H9 (cell line): ENCODE data around the gene SPIN1. TPM values are rescaled to one million over a fixed set of nuclear protein-coding genes. Genes with fewer than 3 reads are reported as not detected.

ENCODE experiments used
- DNase-seq: peaks from one replicate; pipeline ENCODE4 v3.0.0-alpha.2; 2017
- H2AFZ ChIP-seq: one replicate; pipeline ENCODE4 v1.6.1; 2013; ENCODE audit warnings: mild to moderate bottlenecking, low read length, control low read depth, moderate library complexity
- H2AK5ac ChIP-seq: 2 replicates; pipeline ENCODE4 v1.6.1; 2013; ENCODE audit warnings: low read length, control low read depth, mixed read lengths; ENCODE audit not compliant: insufficient read length
- H2BK120ac ChIP-seq: one replicate; pipeline ENCODE4 v1.6.1; 2013; ENCODE audit warnings: low read depth, mild to moderate bottlenecking, low read length, control low read depth, inconsistent platforms; ENCODE audit not compliant: poor library complexity, severe bottlenecking
- H2BK12ac ChIP-seq: 2 replicates; pipeline ENCODE4 v1.6.1; 2013; ENCODE audit warnings: low read length, control low read depth, mixed read lengths, low read depth; ENCODE audit not compliant: insufficient read length
- H2BK15ac ChIP-seq: 2 replicates; pipeline ENCODE4 v1.6.1; 2013; ENCODE audit warnings: low read depth, low read length, control low read depth
- H2BK20ac ChIP-seq: one replicate; pipeline ENCODE4 v1.6.1; 2013; ENCODE audit warnings: low read depth, mild to moderate bottlenecking, low read length, control low read depth, inconsistent platforms; ENCODE audit not compliant: poor library complexity, severe bottlenecking
- H2BK5ac ChIP-seq: 2 replicates; pipeline ENCODE4 v1.6.1; 2013; ENCODE audit warnings: low read length, control low read depth, mixed read lengths; ENCODE audit not compliant: insufficient read length
- H3K14ac ChIP-seq: 2 replicates; pipeline ENCODE4 v1.6.1; 2013; ENCODE audit warnings: low read length, control low read depth; ENCODE audit not compliant: insufficient read depth
- H3K18ac ChIP-seq: 2 replicates; pipeline ENCODE4 v1.6.1; 2013; ENCODE audit warnings: low read depth, mild to moderate bottlenecking, mixed read lengths, low read length, control low read depth; ENCODE audit not compliant: insufficient read length
- H3K23ac ChIP-seq: 2 replicates; pipeline ENCODE4 v1.6.1; 2013; ENCODE audit warnings: low read length, control low read depth, mixed read lengths, low read depth; ENCODE audit not compliant: insufficient read length
- H3K23me2 ChIP-seq: 2 replicates; pipeline ENCODE4 v1.6.1; 2013; ENCODE audit warnings: low read depth, mild to moderate bottlenecking, mixed read lengths, low read length, control low read depth; ENCODE audit not compliant: insufficient read length, poor library complexity, severe bottlenecking
- H3K27ac ChIP-seq: 2 replicates; pipeline ENCODE4 v1.5.1; 2013; ENCODE audit warnings: low read length, control low read depth, mixed read lengths, low read depth; ENCODE audit not compliant: insufficient read length
- H3K27me3 ChIP-seq: 2 replicates; pipeline ENCODE4 v1.6.1; 2013; ENCODE audit warnings: low read length, control low read depth, inconsistent platforms; ENCODE audit not compliant: insufficient read depth
- H3K4ac ChIP-seq: 2 replicates; pipeline ENCODE4 v1.6.1; 2013; ENCODE audit warnings: low read depth, mild to moderate bottlenecking, control low read depth, inconsistent platforms, low read length, moderate library complexity
- H3K4me1 ChIP-seq: 2 replicates; pipeline ENCODE4 v1.6.1; 2013; ENCODE audit warnings: low read length, control low read depth, inconsistent platforms; ENCODE audit not compliant: insufficient read depth
- H3K4me2 ChIP-seq: 2 replicates; pipeline ENCODE4 v1.6.1; 2013; ENCODE audit warnings: low read length, control low read depth, mixed read lengths; ENCODE audit not compliant: insufficient read length, insufficient read depth
- H3K56ac ChIP-seq: 2 replicates; pipeline ENCODE4 v1.6.1; 2013; ENCODE audit warnings: low read depth, mild to moderate bottlenecking, mixed read lengths, low read length, control low read depth; ENCODE audit not compliant: insufficient read length
- H3K79me1 ChIP-seq: 2 replicates; pipeline ENCODE4 v1.6.1; 2013; ENCODE audit warnings: low read depth, mild to moderate bottlenecking, moderate library complexity, low read length, control low read depth, inconsistent platforms; ENCODE audit not compliant: insufficient read depth, poor library complexity, severe bottlenecking
- H3K79me2 ChIP-seq: 2 replicates; pipeline ENCODE4 v1.6.1; 2013; ENCODE audit warnings: low read length, control low read depth, inconsistent platforms; ENCODE audit not compliant: insufficient read depth
- H3K9ac ChIP-seq: 2 replicates; pipeline ENCODE4 v1.6.1; 2013; ENCODE audit warnings: low read length, control low read depth, mixed read lengths; ENCODE audit not compliant: insufficient read length; ENCODE audit errors: extremely low read depth
- H3K9me3 ChIP-seq: one replicate; pipeline ENCODE4 v1.6.1; 2013; ENCODE audit warnings: low read depth, low read length, inconsistent platforms; ENCODE audit not compliant: control insufficient read depth
- H3T11ph ChIP-seq: one replicate; pipeline ENCODE4 v1.6.1; 2013; ENCODE audit warnings: mild to moderate bottlenecking, low read length, control low read depth, inconsistent platforms
- H4K20me1 ChIP-seq: one replicate; pipeline ENCODE4 v1.6.1; 2013; ENCODE audit not compliant: control insufficient read depth, insufficient read length, insufficient read depth
- H4K5ac ChIP-seq: 2 replicates; pipeline ENCODE4 v1.6.1; 2013; ENCODE audit warnings: low read depth, mild to moderate bottlenecking, mixed read lengths, low read length, control low read depth; ENCODE audit not compliant: insufficient read length
- H4K8ac ChIP-seq: replicated peaks from 2 replicates; pipeline ENCODE4 v1.6.1; 2013; ENCODE audit warnings: low read length, control low read depth, mixed read lengths, low read depth; ENCODE audit not compliant: insufficient read length
- H4K91ac ChIP-seq: 2 replicates; pipeline ENCODE4 v1.6.1; 2013; ENCODE audit warnings: low read depth, mild to moderate bottlenecking, moderate library complexity, mixed read lengths, low read length, control low read depth; ENCODE audit not compliant: insufficient read length
- H3K27ac Mint-ChIP-seq, 3 experiments: 2 replicates in 2 of 3; 3 replicates in 1 of 3; pipeline ENCODE4 v1.8.0; 2020 to 2021; ENCODE audit warnings: mixed read lengths in 3 of 3, mild to moderate bottlenecking in 1 of 3, moderate library complexity in 1 of 3
- H3K27me3 Mint-ChIP-seq: 2 replicates; pipeline ENCODE4 v1.8.0; 2021; ENCODE audit warnings: low read depth, mild to moderate bottlenecking, moderate library complexity, mixed read lengths
- H3K36me3 Mint-ChIP-seq, 3 experiments: 2 replicates in 2 of 3; 3 replicates in 1 of 3; pipeline ENCODE4 v1.8.0; 2020 to 2021; ENCODE audit warnings: low read depth in 3 of 3, mixed read lengths in 3 of 3; ENCODE audit not compliant: insufficient read depth in 1 of 3
- H3K4me1 Mint-ChIP-seq, 2 experiments: 2 replicates each; pipeline ENCODE4 v1.8.0; 2020; ENCODE audit warnings: mixed read lengths in 2 of 2
- H3K4me3 Mint-ChIP-seq, 2 experiments: 2 replicates in 1 of 2; 3 replicates in 1 of 2; pipeline ENCODE4 v1.8.0; 2020 to 2021; ENCODE audit warnings: mild to moderate bottlenecking in 2 of 2, mixed read lengths in 2 of 2, moderate library complexity in 1 of 2
- H3K9me3 Mint-ChIP-seq, 2 experiments: 2 replicates in 1 of 2; 3 replicates in 1 of 2; pipeline ENCODE4 v1.8.0; 2020; ENCODE audit warnings: mild to moderate bottlenecking in 2 of 2, mixed read lengths in 2 of 2, moderate library complexity in 1 of 2
- CTCF ChIP-seq: fragments of 200-600 bp; sonication (generic); conservative IDR thresholded peaks from 3 replicates; pipeline ENCODE4 v1.8.0; 2021; ENCODE audit warnings: antibody characterized with exemption, mild to moderate bottlenecking
- WGBS: extraction: QIAGEN DNeasy Blood & Tissue Kit; methylation state at CpG from one replicate; pipeline ENCODE4 v1.1.7; 2013; ENCODE audit warnings: missing lambda C conversion rate, low lambda C conversion rate, mixed read lengths; ENCODE audit not compliant: insufficient read length; ENCODE audit errors: extremely low coverage; 5-methylcytosine and 5-hydroxymethylcytosine counted together
- total RNA-seq: library from RNA; stranded (reverse); gene quantifications from 2 replicates; pipeline ENCODE4 v1.2.1, GENCODE V29; 2021

The SPIN1 gene
- total RNA-seq, 1 experiment from 2014 or later, result 136 TPM

- Histone ChIP-seq H2BK20ac (no peak overlapping the region), H4K5ac (no peak overlapping the region), H2AFZ (no peak overlapping the region), H3K27ac (no peak overlapping the region), H2AK5ac (no peak overlapping the region), H3K9me3 (no peaks in the 10 kb centered on the region), H3K9ac (no peak overlapping the region), H3K23me2 (no peaks in the 10 kb centered on the region), H4K8ac (no peak overlapping the region), H4K20me1 (no peaks in the 10 kb centered on the region), H3K56ac (no peak overlapping the region), H3T11ph (no peak overlapping the region), H3K4me1 (no peaks in the 10 kb centered on the region), H3K23ac (no peak overlapping the region), H4K91ac (no peak overlapping the region), H3K4me2 (no peak overlapping the region), H3K79me1 (peaks cover 13% of the 10 kb centered on the region), H2BK12ac (no peak overlapping the region), H3K79me2 (peaks cover 73% of the 10 kb centered on the region; the same call in 1 of the 2 replicates), H2BK5ac (no peak overlapping the region), H2BK120ac (no peak overlapping the region), H2BK15ac (no peak overlapping the region), H3K27me3 (no peaks in the 10 kb centered on the region), H3K18ac (no peak overlapping the region), H3K4ac (no peak overlapping the region; the same call in 1 of the 2 replicates), H3K14ac (no peak overlapping the region)
- Mint-ChIP-seq H3K36me3 (peaks cover 7 to 25% (median 15%) of the 10 kb centered on the region in 3 experiments), H3K4me1 (peaks cover 4 to 15% of the 10 kb centered on the region in 2 experiments; a peak in 2 of 4 replicates), H3K9me3 (peaks cover 0 to 2% of the 10 kb centered on the region in 2 experiments; a peak in 2 of 5 replicates), H3K27me3 (no peaks in the 10 kb centered on the region), H3K4me3 (no peak overlapping the region), H3K27ac (no peak overlapping the region; a peak in 1 of 7 replicates)
- WGBS, result no CpG with 5 or more reads among the region's 7 CpGs
- TF ChIP-seq CTCF, result no peak
- no peak for DNase-seq
Measured at GRCh38 chr9:88406051-88406450, 17.8 kb downstream of the SPIN1 start.
